ENCODE results near the gene CACNB4.

CACNB4 gene

GRCh38 chr2:151971301-151972051, 127.4 kb downstream of the CACNB4 start:
- no peak overlapping the region for H3K4me3 ChIP-seq (ENCODE audit: control insufficient read depth, low read depth, low read length)
- no peak for TF ChIP-seq CTCF (IDR thresholded peaks at IDR 0.05; ENCODE audit: control insufficient read depth, insufficient read depth, low read depth, low read length, missing control alignments)
- DNase-seq (ENCODE audit: low read depth), result no peak

- H3K4me3 ChIP-seq (ENCODE audit: control insufficient read depth, low read depth, low read length), result no peak overlapping the region
- no peak for TF ChIP-seq CTCF (IDR thresholded peaks at IDR 0.05; ENCODE audit: control insufficient read depth, insufficient read depth, low read depth, low read length, missing control alignments)
- no peak for DNase-seq (ENCODE audit: low read depth)
Observed at GRCh38 chr2:151968770-151969470, 129.9 kb downstream of the CACNB4 start.

GRCh38 chr2:151967829-151968722, 130.8 kb downstream of the CACNB4 start:
- DNase-seq (ENCODE audit: low read depth), result no peak
- H3K4me3 ChIP-seq (ENCODE audit: control insufficient read depth, low read depth, low read length), result no peak overlapping the region
- TF ChIP-seq CTCF (IDR thresholded peaks at IDR 0.05; ENCODE audit: control insufficient read depth, insufficient read depth, low read depth, low read length, missing control alignments), result no peak

GRCh38 chr2:151965884-151966283, 133.0 kb downstream of the CACNB4 start:
- DNase-seq (ENCODE audit: low read depth), result no peak
- no peak overlapping the region for H3K4me3 ChIP-seq (ENCODE audit: control insufficient read depth, low read depth, low read length)
- no peak for TF ChIP-seq CTCF (IDR thresholded peaks at IDR 0.05; ENCODE audit: control insufficient read depth, insufficient read depth, low read depth, low read length, missing control alignments)

GRCh38 chr2:151961558-151961957, 137.3 kb downstream of the CACNB4 start:
- TF ChIP-seq CTCF (IDR thresholded peaks at IDR 0.05; ENCODE audit: control insufficient read depth, insufficient read depth, low read depth, low read length, missing control alignments), result no peak

GRCh38 chr2:151959238-151959637, 139.6 kb downstream of the CACNB4 start:
- DNase-seq (ENCODE audit: low read depth), result no peak
- TF ChIP-seq CTCF (IDR thresholded peaks at IDR 0.05; ENCODE audit: control insufficient read depth, insufficient read depth, low read depth, low read length, missing control alignments), result no peak
- no peak overlapping the region for H3K4me3 ChIP-seq (ENCODE audit: control insufficient read depth, low read depth, low read length)

More at GRCh38 chr2:151961558-151961957, 137.3 kb downstream of the CACNB4 start:
- DNase-seq (ENCODE audit: low read depth), result no peak
- no peak overlapping the region for H3K4me3 ChIP-seq (ENCODE audit: control insufficient read depth, low read depth, low read length)
